Measurements from ENCODE around the gene ABHD10.
A peak's percentile ranks its signal among the peaks of the same experiment; 100 is the strongest.

The ABHD10 gene

DNA sequence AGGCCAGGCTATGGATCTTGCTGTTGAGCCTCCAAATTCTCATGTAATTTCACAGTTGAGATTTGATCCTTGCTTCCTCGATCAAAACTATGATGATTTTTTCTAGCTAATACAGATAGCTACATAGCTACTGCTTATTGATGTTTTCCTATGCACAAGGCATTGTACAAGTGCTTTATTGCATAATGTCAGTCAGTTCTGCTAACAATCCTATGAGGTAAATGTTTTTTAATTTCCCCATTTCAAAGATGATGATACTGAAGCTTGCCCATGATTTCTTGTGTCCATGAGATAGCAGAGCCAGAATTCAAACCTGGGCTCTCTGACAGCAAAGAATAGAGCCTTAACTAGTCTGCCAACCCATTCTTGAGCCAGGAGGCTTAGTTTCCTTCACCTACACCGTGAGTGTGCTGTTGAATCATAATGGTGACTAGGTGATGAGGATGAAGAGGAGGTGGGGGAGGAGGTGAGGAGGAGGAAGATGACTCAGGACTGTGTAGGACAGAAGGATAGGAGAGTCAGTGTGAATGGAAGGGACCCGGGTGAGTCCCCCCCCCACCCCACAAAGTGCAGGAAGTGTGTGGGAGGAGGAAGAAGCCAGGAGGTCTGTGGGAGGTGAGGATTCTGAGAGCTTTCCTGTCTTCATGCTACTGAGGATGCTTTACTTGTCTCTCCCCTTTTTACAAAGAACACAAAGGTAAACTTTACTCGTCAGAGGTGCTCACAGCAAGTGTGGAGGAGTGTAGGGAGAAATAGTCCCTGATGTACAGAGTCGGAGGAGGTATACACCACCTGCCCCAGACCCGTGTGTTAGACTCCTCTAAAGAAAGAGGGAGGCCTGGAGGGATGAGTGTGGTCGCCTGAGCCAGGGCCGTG lies 23.5 kb downstream of the ABHD10 start:
- DNase-seq, result no peak

DNA sequence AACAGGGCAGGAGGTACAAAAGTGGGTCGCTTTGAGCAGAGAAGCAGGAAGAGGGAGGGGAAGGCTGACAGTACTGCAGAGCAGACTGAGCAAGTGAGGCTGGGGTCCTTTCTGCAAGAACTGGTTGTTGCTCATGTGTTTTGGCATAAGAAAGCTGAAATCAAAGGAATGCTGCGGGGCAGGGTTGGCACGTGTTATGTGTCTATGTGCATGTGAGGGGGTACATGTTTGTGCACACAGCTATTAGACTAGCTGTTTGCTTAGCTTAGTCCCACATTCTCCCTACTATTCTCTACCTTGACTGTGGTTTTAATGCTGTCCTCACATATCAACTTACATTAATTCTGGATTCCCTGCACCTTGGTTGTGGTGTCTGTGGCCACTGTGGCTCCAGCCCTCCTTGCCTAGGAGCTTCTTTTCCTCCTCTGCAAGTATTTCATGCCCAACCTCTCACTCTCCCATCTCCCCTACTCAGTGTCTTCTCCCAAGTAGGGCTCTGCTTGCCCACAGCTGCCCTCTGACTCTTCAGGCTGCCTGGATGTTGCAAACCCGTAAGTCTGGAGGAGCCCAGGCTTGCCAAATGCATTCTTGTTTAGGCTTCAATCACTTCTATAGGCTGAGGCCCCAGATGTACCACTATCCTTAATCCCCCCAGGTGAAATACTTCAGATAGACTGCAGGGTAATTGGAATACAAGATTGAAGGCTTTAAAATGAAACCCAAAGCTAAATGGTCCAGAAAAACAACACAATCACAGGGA lies 24.7 kb downstream of the ABHD10 start:
- no peak for DNase-seq

DNA sequence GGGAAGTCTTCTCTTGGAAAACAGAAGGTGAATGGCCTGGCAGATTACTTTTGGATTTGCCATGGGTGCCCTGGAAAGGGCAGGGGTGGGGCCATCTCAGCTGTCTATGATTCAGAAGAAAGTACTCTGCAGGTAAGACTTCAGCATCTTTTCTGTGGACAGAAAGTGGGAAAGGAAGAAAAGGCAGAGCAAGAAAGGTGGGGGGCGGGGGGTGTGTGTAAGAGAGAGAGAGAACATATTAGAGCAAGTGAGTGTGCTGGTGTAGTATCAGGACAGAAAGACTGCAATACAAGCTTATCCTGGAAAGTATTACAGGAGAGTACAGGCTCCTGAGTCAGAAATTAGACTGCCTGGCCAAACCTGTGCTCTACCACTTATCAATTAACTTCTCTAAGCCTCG lies 25.4 kb downstream of the ABHD10 start:
- no peak for DNase-seq

DNA sequence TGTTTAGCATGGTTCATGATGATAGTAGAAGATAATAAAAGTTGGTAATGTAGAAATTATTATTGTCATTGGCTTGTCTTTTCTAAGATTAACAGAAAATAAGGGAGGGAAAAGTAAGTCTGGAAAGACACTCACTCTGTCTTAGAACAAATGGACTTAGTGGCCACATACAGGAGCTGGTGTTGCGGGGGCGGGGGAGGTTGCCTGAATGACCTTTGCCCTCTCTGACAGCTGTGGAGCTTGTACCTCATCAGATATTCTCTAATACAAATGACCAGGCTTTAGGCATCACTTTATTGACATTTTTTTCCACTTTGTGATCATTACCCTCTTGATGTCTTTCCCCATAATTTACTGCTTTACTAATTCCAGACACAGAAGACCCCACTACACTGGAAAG lies 25.8 kb downstream of the ABHD10 start:
- DNase-seq, result no peak

GRCh38 chr3:112005091-112005672 lies 26.4 kb downstream of the ABHD10 start:
- DNase-seq, result no peak

DNA sequence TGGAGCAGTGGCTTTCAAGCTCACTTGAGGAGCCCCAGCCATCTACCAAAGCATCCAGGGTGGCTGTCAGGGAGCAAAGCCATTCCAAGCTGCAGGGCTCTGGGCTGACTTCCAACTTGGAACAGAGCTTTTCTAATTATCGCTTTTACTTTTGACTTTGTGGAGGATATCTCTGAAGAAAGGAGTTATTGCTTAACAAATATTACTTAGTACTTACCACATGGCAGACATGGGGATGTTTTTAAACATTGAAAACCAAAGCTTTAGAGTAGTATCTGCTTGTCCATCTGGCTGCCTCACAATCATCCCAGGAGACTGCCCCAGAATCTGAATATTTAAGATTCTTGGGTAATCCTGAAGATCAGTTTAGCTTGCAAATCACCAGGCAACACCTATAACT lies 28.8 kb downstream of the ABHD10 start:
- DNase-seq, result no peak

DNA sequence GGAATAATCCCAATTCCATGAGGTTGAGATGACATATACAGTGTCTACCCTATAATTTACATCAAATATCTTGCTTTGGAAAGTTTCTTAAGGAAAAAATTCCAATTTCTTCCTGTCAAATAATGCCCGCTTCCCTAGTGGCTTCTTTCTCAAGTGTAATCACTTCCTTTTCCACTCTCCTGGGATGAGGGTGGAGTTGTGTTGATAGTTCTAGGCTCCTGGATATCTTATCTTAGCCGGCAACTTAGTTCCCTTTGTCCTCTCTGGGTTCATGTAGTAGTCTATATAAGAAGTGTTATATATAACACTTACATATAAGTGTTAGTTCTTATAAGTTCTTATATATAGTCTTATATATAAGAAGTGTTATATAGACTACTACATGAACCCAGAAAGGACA lies 30.8 kb downstream of the ABHD10 start:
- no peak for DNase-seq

GRCh38 chr3:112010636-112011035 lies 31.8 kb downstream of the ABHD10 start:
- no peak for DNase-seq

DNA sequence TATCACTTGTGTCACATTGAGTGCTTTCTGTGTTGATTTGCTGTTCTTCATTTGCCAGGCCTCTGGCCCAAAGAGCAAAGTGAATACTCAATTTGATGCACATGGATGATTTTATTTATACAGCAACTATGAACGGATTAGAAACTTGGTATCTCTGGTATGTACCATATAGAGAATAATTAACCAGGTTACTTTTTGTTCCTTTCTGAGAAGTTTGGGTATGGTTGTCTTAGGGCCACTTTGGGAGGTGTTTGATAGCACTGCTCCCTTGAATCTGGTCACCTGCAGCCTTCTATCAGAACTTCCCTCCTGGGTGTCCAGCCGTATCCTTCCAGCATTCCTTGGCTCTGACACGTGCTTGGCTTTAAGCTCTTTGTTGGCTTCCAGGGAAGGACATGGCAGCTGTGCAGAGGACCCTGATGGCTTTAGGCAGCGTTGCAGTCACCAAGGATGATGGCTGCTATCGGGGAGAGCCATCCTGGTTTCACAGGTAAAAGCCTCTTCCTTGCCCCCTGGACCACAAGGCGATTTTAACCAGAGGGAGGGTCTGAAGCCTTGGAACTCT lies 32.6 kb downstream of the ABHD10 start:
- no peak for DNase-seq

- no peak for DNase-seq
Measured at GRCh38 chr3:112012205-112012992, 33.6 kb downstream of the ABHD10 start.

- peak; percentile 8 to 66 for DNase-seq
Measured at GRCh38 chr3:112013058-112013783, 34.4 kb downstream of the ABHD10 start.

- DNase-seq, result no peak
Measured at GRCh38 chr3:112013784-112014143, 34.9 kb downstream of the ABHD10 start.

DNA sequence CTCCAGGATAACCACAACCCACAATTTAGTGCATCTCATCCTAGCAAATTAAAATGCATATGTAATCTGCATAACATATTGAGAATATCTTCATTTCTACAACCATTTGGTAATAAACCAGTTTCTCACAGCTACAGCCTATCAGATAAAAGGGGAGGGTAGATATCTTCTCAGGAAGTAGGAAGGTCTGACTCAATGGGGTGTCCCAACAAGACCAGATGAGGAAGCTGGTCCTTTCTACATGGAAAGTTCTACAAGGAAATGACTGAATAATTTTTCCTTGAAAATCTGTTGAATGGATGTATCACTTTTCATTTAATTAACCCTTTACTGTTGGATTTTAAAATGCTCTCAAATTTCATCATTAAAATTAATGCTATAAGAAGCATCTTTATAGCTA lies 38.3 kb downstream of the ABHD10 start:
- DNase-seq, result no peak

- DNase-seq, result no peak
Measured at GRCh38 chr3:112018712-112019111, 39.9 kb downstream of the ABHD10 start.

- no peak for DNase-seq
Measured at GRCh38 chr3:112019716-112020115, 40.9 kb downstream of the ABHD10 start.

GRCh38 chr3:112020674-112021085 lies 41.9 kb downstream of the ABHD10 start:
- DNase-seq, result no peak

- DNase-seq, result no peak
Measured at GRCh38 chr3:112027142-112027541, 48.3 kb downstream of the ABHD10 start.

DNA sequence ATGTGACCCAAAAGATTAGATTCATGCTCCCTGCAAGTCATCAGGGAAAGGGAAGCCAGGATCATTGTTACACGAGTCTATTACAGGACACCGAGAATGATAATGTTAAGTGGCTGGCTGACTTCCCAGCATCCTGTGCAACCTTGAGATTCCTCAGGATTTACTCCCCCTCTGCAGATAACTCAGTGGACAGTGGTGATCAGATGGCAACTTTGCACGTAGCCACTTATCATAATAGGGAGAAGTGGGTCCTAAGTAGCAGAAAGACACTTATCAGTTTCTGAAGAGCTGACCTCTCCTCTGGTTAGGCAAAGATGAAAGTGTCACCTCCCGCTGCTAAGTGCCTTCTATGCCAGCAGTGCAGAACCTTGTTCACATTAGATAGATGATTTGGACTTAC lies 49.0 kb downstream of the ABHD10 start:
- DNase-seq, result no peak

DNA sequence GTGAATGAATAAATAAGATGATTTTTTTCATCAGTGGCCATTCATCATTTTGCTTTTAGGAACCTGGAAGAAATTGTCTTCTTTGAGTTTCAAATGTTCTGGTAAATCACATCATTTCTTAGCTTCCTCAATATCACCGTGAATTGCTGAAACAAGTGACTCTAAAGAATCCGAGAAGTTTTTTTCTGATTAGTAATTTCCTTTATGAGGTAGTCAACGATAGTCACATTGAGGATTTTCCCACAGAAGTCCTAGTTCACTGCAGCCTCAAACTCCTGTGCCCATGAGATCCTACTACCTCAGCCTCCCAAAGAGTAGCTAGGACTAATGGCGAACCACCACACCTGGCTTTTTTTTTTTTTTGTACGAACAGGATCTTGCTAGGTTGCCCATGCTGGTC lies 52.1 kb downstream of the ABHD10 start:
- no peak for DNase-seq

GRCh38 chr3:112032098-112032731 lies 53.4 kb downstream of the ABHD10 start:
- no peak for DNase-seq

GRCh38 chr3:112034436-112034835 lies 55.6 kb downstream of the ABHD10 start, which contains the start of gene TMPRSS7:
Gene TMPRSS7 (plus strand): TSS chr3:112034736. CDS start chr3:112034846, 110 bp downstream.
- no peak for DNase-seq
